DMS153 treated with DMSO at 0.1 percent for 48 hours (cell line): ENCODE measurements around the gene ZRANB3.
"Not testable (repeated sequence)": the region's sequence is repeated elsewhere in the genome, so short reads cannot be mapped to it uniquely, and the experiment has no call there.

Experiments
- DNase-seq: peaks from one replicate; lab custom pipeline; 2025; ENCODE audit not compliant: unreplicated experiment; lab: John Stamatoyannopoulos, UW

ZRANB3 gene

DNA sequence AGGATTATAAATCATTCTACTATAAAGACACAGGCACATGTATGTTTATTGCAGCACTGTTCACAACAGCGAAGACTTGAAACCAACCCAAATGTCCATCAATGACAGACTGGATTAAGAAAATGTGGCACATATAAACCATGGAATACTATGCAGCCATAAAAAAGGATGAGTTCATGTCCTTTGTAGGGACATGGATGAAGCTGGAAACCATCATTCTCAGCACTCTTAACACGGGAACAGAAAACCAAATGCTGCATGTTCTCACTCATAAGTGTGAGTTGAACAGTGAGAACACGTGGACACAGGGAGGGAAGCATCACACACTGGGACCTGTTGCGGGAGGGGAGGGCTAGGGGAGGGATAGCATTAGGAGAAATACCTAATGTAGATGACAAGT is 441.4 kb downstream of the ZRANB3 start:
- DNase-seq, result not testable (repeated sequence)
